Measurements from ENCODE around the gene ZBTB9. TPM values are rescaled to one million over a fixed set of nuclear protein-coding genes. Genes with fewer than 3 reads are reported as not detected.

ZBTB9 gene
- 4.4 and 4.8 TPM in 2 replicates for total RNA-seq

DNA sequence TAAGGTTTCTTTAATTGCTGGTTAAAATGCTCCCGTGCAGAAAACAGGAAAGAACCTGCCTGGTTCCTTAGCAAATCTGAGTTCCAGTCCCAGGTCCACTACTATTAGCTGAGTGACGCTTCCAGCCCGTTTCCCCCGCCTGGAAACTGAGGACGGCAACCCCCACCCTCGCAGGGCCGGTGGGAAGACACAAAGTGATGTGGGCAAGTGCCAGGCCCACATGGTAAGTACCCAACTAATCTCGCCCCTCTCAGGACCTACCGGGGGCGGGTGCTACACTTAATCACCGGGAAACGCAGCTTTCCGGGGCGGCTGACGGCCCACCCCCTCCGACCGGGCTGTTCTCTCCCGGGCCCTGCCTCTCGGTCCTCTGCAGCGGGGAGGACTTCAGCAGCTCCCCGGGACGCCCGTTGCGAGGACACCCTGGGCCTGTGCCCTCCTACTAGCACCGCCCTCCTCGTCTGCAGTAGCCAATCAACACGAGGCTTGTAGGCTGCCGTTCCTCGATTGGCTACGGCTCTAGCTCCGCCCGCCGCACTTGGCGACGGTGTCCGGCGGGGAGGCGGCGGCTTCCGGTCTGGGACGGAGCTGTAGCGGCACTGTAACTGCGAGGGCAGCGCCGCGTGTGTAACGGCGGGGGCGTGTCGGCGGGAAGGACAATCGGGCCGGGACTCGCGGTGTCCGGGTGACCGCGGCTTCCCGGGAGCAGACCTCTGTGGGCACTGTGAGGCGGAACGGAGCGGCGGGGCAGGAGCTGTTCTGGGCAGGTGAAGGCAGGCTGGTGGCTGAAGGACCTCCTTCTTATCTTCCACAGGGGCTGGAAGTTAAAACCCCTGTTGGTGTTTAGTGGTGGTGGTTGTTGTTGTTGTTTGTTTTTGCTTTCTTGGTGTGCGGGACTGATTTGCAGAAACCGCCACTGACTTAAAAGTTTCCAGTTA, at the start of gene ZBTB9:
Gene ZBTB9, plus strand, starts transcription at position 568 of the 938 bp plus-strand sequence. CDS start 525 bp downstream, outside the sequence.

GRCh38 chr6:33410711-33411631, 43.4 kb upstream of the ZBTB9 start, which contains the start of gene PHF1:
Gene PHF1 (plus strand): TSS chr6:33411014. CDS start chr6:33412264, 1,250 bp downstream.

DNA sequence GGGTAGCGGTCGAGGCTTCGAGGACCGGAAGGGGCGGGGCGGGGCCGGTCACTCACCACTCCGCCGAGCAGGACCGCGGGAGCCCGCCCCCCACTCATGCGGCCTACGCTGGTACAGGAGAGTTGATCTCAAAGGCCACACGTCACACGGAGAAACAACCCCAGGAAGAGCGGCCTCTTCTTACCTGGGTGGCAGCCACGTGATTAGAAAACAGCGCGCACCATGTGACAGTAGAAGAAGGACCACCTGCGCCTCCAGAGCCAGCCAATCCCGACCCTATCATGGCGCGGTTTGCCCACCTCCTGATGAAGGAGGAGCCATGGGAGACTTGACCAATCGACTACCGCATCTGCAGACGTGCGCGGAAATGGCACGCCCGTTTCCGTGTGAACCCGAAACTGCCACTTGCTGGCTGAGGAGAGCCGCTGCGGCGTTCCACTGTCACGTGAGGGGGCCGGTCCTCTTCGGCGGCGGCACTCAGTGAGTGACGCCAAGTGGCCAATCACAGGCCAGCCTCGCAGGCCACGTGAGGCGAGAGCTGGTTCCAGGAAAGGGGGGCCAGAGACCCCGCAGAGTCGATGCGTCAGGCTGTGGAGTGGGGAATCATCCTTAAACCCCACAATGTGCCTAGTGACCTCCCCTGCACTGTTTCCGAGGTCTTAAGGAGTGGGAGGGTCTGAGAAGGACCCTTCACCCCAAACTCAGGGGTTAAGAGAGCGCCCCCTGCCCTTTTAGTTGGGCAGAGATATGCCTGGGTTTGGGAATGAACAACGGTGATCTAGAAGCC, 36.3 kb upstream of the ZBTB9 start, which contains the start of gene CUTA:
Gene CUTA, minus strand, starts transcription at position 205 of the 787 bp plus-strand sequence. Its CDS starts 107 bp downstream, at position 98.

DNA sequence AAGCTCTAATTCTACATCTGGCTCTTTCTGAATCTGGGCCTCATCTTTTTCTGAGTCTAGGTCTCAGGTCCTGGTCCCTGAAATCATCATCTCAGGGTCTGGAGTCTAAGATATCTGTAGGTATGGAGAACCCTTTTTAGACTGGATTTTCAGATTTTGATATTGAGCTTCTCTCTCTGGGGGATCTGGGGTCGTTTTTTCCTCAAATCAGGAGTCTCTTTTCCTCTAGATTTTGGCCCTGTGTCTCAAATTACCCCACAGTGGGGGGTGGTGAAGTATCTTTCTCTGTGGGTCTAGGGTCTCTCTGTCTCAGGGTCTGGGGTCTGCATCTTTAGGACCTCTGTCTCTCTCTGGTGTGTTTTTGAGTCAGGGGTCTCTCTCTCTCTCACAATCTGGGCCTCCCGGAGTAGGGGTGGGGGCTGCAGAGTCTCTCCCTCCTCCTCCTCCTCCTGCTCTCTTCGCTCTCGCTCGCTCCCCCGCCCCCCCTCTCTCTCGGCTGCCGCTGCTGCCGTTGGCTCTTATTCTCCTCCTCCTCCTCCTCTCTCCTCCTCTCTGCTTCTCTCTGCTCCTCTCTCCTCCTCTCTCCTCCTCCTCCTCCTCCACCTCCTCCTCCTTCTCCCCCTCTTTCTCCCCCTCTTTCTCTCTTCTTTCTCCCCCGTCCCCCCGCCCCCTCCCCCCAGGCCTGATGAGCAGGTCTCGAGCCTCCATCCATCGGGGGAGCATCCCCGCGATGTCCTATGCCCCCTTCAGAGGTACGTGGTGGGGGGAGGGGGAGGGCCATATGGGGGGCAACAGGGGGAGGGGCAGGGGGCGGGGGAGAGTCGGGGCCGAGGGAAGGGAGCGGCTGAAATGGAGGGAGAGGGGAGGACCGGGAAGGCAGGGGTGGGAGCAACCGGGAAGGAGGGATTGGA, 34.5 kb upstream of the ZBTB9 start, which contains the start of gene SYNGAP1:
Gene SYNGAP1, plus strand, starts transcription at position 486 of the 911 bp plus-strand sequence. Its CDS starts 200 bp downstream, at position 686.

Other genes with a start within 250 kb of the ZBTB9 start
- 8.6 and 12.6 TPM in 2 replicates for gene HSD17B8, start 249.9 kb upstream of the ZBTB9 start, total RNA-seq
- 31.0 and 35.0 TPM in 2 replicates for gene RING1, start 246.1 kb upstream of the ZBTB9 start, total RNA-seq
- 45.0 and 52.2 TPM in 2 replicates for gene VPS52, start 182.7 kb upstream of the ZBTB9 start, total RNA-seq
- 4,494 and 5,354 TPM in 2 replicates for gene RPS18, start 182.5 kb upstream of the ZBTB9 start, total RNA-seq
- 10.0 and 12.2 TPM in 2 replicates for gene B3GALT4, start 177.5 kb upstream of the ZBTB9 start, total RNA-seq
- 66.6 and 112 TPM in 2 replicates for gene WDR46, start 165.3 kb upstream of the ZBTB9 start, total RNA-seq
- gene PFDN6, start 165.0 kb upstream of the ZBTB9 start, total RNA-seq = 38.6 and 53.1 TPM in 2 replicates
- 27.7 and 33.5 TPM in 2 replicates for gene RGL2, start 155.6 kb upstream of the ZBTB9 start, total RNA-seq
- 42.9 and 51.9 TPM in 2 replicates for gene TAPBP, start 140.5 kb upstream of the ZBTB9 start, total RNA-seq
- 22.2 and 23.8 TPM in 2 replicates for gene ZBTB22, start 136.8 kb upstream of the ZBTB9 start, total RNA-seq
- gene DAXX, start 131.6 kb upstream of the ZBTB9 start, total RNA-seq = 56.1 and 61.8 TPM in 2 replicates
- 10.3 and 18.8 TPM in 2 replicates for gene KIFC1, start 62.8 kb upstream of the ZBTB9 start, total RNA-seq
- gene PHF1, start 43.6 kb upstream of the ZBTB9 start, total RNA-seq = 20.1 and 21.9 TPM in 2 replicates
- gene CUTA, start 36.5 kb upstream of the ZBTB9 start, total RNA-seq = 133 and 181 TPM in 2 replicates
- gene SYNGAP1, start 34.5 kb upstream of the ZBTB9 start, total RNA-seq = 2.4 and 4.4 TPM in 2 replicates
- 10.8 and 12.6 TPM in 2 replicates for gene BAK1, start 125.7 kb downstream of the ZBTB9 start, total RNA-seq
- gene ITPR3, start 166.7 kb downstream of the ZBTB9 start, total RNA-seq = 27.5 and 28.9 TPM in 2 replicates

Measured in aortic smooth muscle cell (primary cell).